NCI-H2107 (cell line): ENCODE measurements around the gene PCDHGB5.

ENCODE experiments used
- DNase-seq: peaks from one replicate; lab custom pipeline; 2025; lab: John Stamatoyannopoulos, UW

The PCDHGB5 gene

GRCh38 chr5:141441571-141442170 is 43.9 kb downstream of the PCDHGB5 start:
- DNase-seq, result no peak
